ENCODE measurements around the gene UBR3.
"Not testable (repeated sequence)": the region's sequence is repeated elsewhere in the genome, so short reads cannot be mapped to it uniquely, and the experiment has no call there.

The UBR3 gene

GRCh38 chr2:169859423-169859822 is 32.2 kb downstream of the UBR3 start:
- no peak for DNase-seq (ENCODE audit: low read depth, low spot score)
- no peak for TF ChIP-seq SUZ12 (IDR thresholded peaks at IDR 0.05; ENCODE audit: extremely low read depth, insufficient read depth, insufficient read length)
- TF ChIP-seq YY1 (IDR thresholded peaks at IDR 0.05; ENCODE audit: insufficient read depth, insufficient read length), result no peak
- TF ChIP-seq ZNF274 (IDR thresholded peaks at IDR 0.05; ENCODE audit: low read depth, low read length), result no peak

DNA sequence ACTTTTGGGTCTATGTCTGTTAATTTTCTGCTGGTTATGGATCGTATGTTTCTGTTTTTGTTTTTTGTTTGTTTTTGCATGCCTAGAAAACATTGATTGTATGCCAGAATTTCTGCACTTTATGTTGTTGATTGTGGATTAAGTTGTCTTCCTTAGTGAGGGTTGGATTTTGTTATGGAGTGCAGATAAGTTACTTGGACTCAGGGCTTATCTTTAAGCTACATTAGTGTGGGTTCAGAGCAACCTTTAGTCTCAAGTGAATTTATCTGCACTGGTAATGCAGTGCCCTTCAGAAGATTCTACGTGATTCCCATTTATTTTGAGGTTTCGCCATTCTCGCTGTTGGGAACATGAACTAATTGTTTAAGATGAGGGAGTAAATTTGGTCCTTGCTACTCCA is 32.9 kb downstream of the UBR3 start:
- Histone ChIP-seq H3K4me3 (ENCODE audit: insufficient read length, low read depth) (no peak overlapping the region), H3K36me3 (ENCODE audit: insufficient read depth, insufficient read length, low read length) (peaks cover 3% of the 10 kb centered on the region), H3K9me3 (ENCODE audit: insufficient read depth, low read length) (no peaks in the 10 kb centered on the region; the same call in 1 of the 2 replicates), H3K27me3 (ENCODE audit: insufficient read depth, insufficient read length) (no peaks in the 10 kb centered on the region), H3K9ac (ENCODE audit: insufficient read length, low read depth) (no peak overlapping the region), H3K4me1 (ENCODE audit: insufficient read depth, insufficient read length) (no peaks in the 10 kb centered on the region)
- TF ChIP-seq ZNF274 (IDR thresholded peaks at IDR 0.05; ENCODE audit: low read depth, low read length), result no peak
- no peak for TF ChIP-seq SUZ12 (IDR thresholded peaks at IDR 0.05; ENCODE audit: extremely low read depth, insufficient read depth, insufficient read length)
- TF ChIP-seq YY1 (IDR thresholded peaks at IDR 0.05; ENCODE audit: insufficient read depth, insufficient read length), result no peak
- no peak for DNase-seq (ENCODE audit: low read depth, low spot score)

More at GRCh38 chr2:169859423-169859822, 32.2 kb downstream of the UBR3 start:
- Histone ChIP-seq H3K9me3 (ENCODE audit: insufficient read depth, low read length) (peaks cover 7% of the 10 kb centered on the region), H3K36me3 (ENCODE audit: insufficient read depth, insufficient read length, low read length) (peaks cover 3% of the 10 kb centered on the region), H3K4me1 (ENCODE audit: insufficient read depth, insufficient read length) (no peaks in the 10 kb centered on the region), H3K27me3 (ENCODE audit: insufficient read depth, insufficient read length) (no peaks in the 10 kb centered on the region), H3K4me3 (ENCODE audit: insufficient read length, low read depth) (no peak overlapping the region), H3K9ac (ENCODE audit: insufficient read length, low read depth) (no peak overlapping the region)

DNA sequence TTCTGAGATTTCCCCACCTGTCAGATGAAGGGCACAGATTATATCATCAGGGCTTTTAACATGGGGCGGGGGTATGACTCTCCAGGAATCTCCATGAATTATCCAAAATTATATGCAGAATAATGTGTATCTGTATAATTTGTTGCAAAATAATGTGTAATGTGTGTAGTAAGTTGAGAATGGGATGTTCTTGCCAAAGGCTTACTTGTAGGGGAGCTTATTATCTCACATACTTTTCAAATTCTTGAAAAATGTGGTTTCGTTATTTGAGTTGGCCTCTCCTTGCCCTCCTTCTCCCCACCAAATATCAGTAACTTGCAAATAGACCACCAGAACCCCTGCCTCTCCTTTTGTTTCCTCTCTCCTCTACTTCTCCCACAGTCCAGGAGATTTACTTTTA is 35.6 kb downstream of the UBR3 start:
- TF ChIP-seq ZNF274 (IDR thresholded peaks at IDR 0.05; ENCODE audit: low read depth, low read length) (no peak), YY1 (IDR thresholded peaks at IDR 0.05; ENCODE audit: insufficient read depth, insufficient read length) (no peak)
- Histone ChIP-seq H3K27me3 (ENCODE audit: insufficient read depth, insufficient read length) (no peaks in the 10 kb centered on the region), H3K4me1 (ENCODE audit: insufficient read depth, insufficient read length) (no peaks in the 10 kb centered on the region), H3K9me3 (ENCODE audit: insufficient read depth, low read length) (no peaks in the 10 kb centered on the region; the same call in 1 of the 2 replicates), H3K9ac (ENCODE audit: insufficient read length, low read depth) (no peak overlapping the region), H3K4me3 (ENCODE audit: insufficient read length, low read depth) (no peak overlapping the region), H3K36me3 (ENCODE audit: insufficient read depth, insufficient read length, low read length) (peaks cover 3% of the 10 kb centered on the region)
- no peak for DNase-seq (ENCODE audit: low read depth, low spot score)

DNA sequence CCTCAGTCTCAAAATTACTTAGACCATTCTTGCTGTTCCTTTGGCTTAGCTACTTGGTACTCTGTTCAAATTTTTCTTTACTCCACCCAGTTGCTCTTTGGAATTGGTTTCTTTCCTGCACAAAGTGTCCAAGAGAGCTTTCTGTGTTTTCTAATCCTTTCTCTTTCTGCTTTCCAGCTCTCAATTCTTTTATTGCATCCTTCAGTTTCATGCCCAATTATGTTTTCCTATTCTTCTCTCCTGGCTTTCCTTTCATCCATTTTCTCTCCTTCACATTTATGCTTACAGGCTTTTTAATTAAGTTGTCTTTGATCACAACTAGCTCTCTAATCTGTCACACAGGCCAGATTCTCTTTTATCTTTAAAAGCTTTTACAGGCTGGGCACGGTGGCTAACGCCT is 38.2 kb downstream of the UBR3 start:
- H3K9me3 ChIP-seq (ENCODE audit: insufficient read depth, low read length), result no peaks in the 10 kb centered on the region; the same call in 1 of the 2 replicates
- peaks cover 3% of the 10 kb centered on the region for H3K36me3 ChIP-seq (ENCODE audit: insufficient read depth, insufficient read length, low read length)
- no peak overlapping the region for H3K4me3 ChIP-seq (ENCODE audit: insufficient read length, low read depth)
- TF ChIP-seq YY1 (IDR thresholded peaks at IDR 0.05; ENCODE audit: insufficient read depth, insufficient read length) (no peak), ZNF274 (IDR thresholded peaks at IDR 0.05; ENCODE audit: low read depth, low read length) (no peak), SUZ12 (IDR thresholded peaks at IDR 0.05; ENCODE audit: extremely low read depth, insufficient read depth, insufficient read length) (no peak)
- no peak overlapping the region for H3K9ac ChIP-seq (ENCODE audit: insufficient read length, low read depth)
- no peak for DNase-seq (ENCODE audit: low read depth, low spot score)
- H3K4me1 ChIP-seq (ENCODE audit: insufficient read depth, insufficient read length), result no peaks in the 10 kb centered on the region
- no peaks in the 10 kb centered on the region for H3K27me3 ChIP-seq (ENCODE audit: insufficient read depth, insufficient read length)

GRCh38 chr2:169866230-169866629 is 39.0 kb downstream of the UBR3 start:
- DNase-seq (ENCODE audit: low read depth, low spot score); H3K36me3 ChIP-seq (ENCODE audit: insufficient read depth, insufficient read length, low read length); H3K4me1 ChIP-seq (ENCODE audit: insufficient read depth, insufficient read length); H3K4me3 ChIP-seq (ENCODE audit: insufficient read length, low read depth); H3K9ac ChIP-seq (ENCODE audit: insufficient read length, low read depth); H3K27me3 ChIP-seq (ENCODE audit: insufficient read depth, insufficient read length); H3K9me3 ChIP-seq (ENCODE audit: insufficient read depth, low read length): not testable (repeated sequence)

DNA sequence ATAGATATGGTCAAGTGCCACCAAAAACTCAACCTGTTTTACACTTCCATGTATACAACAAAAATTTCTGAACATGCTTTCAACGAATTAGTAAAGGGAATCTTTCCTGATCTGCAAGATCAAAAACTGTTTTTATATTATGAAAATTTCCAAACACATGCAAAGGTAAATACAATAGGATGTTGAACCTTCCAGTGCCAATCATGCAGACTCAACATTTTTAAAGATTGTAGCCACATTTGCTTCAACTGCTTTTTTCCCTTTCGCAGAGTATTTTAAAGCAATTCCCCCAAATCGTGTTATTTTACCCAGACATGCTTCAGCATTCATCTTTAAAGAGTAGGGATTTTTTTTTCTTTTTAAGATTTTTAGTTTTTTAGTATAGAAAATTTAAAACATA is 40.3 kb downstream of the UBR3 start:
- Histone ChIP-seq H3K9ac (ENCODE audit: insufficient read length, low read depth) (no peak overlapping the region), H3K36me3 (ENCODE audit: insufficient read depth, insufficient read length, low read length) (no peaks in the 10 kb centered on the region)
- TF ChIP-seq ZNF274 (IDR thresholded peaks at IDR 0.05; ENCODE audit: low read depth, low read length) (no peak), SUZ12 (IDR thresholded peaks at IDR 0.05; ENCODE audit: extremely low read depth, insufficient read depth, insufficient read length) (no peak), YY1 (IDR thresholded peaks at IDR 0.05; ENCODE audit: insufficient read depth, insufficient read length) (no peak)

DNA sequence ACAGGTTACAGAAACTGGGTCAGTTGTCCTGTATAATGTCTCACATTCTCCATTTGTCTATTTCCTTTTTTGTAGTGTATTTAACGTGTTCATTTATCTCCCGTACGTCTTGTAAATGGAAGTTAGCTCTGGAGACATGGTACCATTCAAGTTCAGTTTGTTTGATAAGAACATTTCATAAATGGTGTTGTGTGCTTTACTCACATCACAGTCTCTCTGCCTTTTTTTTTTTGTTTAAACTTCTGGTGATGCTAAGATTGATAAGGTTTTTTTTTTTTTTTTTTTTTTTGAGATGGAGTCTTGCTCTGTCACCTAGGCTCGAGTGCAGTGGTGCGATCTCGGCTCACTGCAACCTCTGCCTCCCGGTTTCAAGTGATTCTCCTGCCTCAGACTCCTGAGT is 41.7 kb downstream of the UBR3 start:
- H3K4me3 ChIP-seq (ENCODE audit: insufficient read length, low read depth), result no peak overlapping the region
- TF ChIP-seq YY1 (IDR thresholded peaks at IDR 0.05; ENCODE audit: insufficient read depth, insufficient read length) (no peak), ZNF274 (IDR thresholded peaks at IDR 0.05; ENCODE audit: low read depth, low read length) (no peak), SUZ12 (IDR thresholded peaks at IDR 0.05; ENCODE audit: extremely low read depth, insufficient read depth, insufficient read length) (no peak)
- no peaks in the 10 kb centered on the region for H3K9me3 ChIP-seq (ENCODE audit: insufficient read depth, low read length)
- no peaks in the 10 kb centered on the region for H3K36me3 ChIP-seq (ENCODE audit: insufficient read depth, insufficient read length, low read length)
- no peaks in the 10 kb centered on the region for H3K27me3 ChIP-seq (ENCODE audit: insufficient read depth, insufficient read length)
- no peaks in the 10 kb centered on the region for H3K4me1 ChIP-seq (ENCODE audit: insufficient read depth, insufficient read length)
- no peak for DNase-seq (ENCODE audit: low read depth, low spot score)
- no peak overlapping the region for H3K9ac ChIP-seq (ENCODE audit: insufficient read length, low read depth)

More for the DNA sequence above, 40.3 kb downstream of the UBR3 start:
- DNase-seq (ENCODE audit: low read depth, low spot score), result no peak
- H3K27me3 ChIP-seq (ENCODE audit: insufficient read depth, insufficient read length), result no peaks in the 10 kb centered on the region
- no peaks in the 10 kb centered on the region for H3K4me1 ChIP-seq (ENCODE audit: insufficient read depth, insufficient read length)
- no peaks in the 10 kb centered on the region; the same call in 1 of the 2 replicates for H3K9me3 ChIP-seq (ENCODE audit: insufficient read depth, low read length)
- no peak overlapping the region for H3K4me3 ChIP-seq (ENCODE audit: insufficient read length, low read depth)

DNA sequence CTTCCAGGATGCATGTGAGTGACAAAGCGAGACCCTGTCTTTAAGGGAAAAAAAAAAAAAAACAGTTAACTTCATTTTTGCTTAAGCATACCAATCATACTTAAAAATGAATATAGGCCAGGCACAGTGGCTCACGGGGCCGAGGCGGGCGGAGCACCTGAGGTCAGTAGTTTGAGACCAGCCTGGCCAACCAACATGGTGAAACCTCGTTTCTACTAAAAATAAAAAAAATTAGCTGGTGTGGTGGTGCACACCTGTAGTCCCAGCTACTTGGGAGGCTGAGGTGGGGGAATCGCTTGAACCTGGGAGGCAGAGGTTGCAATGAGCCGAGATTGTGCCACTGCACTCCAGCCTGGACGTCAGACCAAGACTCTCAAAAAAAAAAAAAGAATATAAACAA is 44.1 kb downstream of the UBR3 start:
- not testable (repeated sequence) for H3K9ac ChIP-seq (ENCODE audit: insufficient read length, low read depth); H3K4me3 ChIP-seq (ENCODE audit: insufficient read length, low read depth); H3K27me3 ChIP-seq (ENCODE audit: insufficient read depth, insufficient read length); H3K4me1 ChIP-seq (ENCODE audit: insufficient read depth, insufficient read length); H3K9me3 ChIP-seq (ENCODE audit: insufficient read depth, low read length); DNase-seq (ENCODE audit: low read depth, low spot score); H3K36me3 ChIP-seq (ENCODE audit: insufficient read depth, insufficient read length, low read length)

Measured in NT2/D1 (cell line).